HG03378 (cell line): ENCODE data around the gene PTPRH.

Source experiments
- ATAC-seq: cut with Tn5 transposase; IDR thresholded peaks from one replicate; pipeline ENCODE4 v1.9.1; 2021; ENCODE audit warnings: mild to moderate bottlenecking, moderate library complexity; ENCODE audit not compliant: unreplicated experiment

The PTPRH gene

GRCh38 chr19:55137915-55138314 is 71.4 kb downstream of the PTPRH start:
- no peak for ATAC-seq

- no peak for ATAC-seq
Measured at GRCh38 chr19:55136399-55137102, 72.8 kb downstream of the PTPRH start.

GRCh38 chr19:55134736-55135135 is 74.6 kb downstream of the PTPRH start:
- ATAC-seq, result no peak

- no peak for ATAC-seq
Measured at GRCh38 chr19:55133639-55134444, 75.5 kb downstream of the PTPRH start.

- no peak for ATAC-seq
Measured at GRCh38 chr19:55132453-55133129, 76.7 kb downstream of the PTPRH start.

- no peak for ATAC-seq
Measured at GRCh38 chr19:55131421-55131820, 77.9 kb downstream of the PTPRH start.
